HFFc6 (cell line): Measurements from ENCODE around the gene MMP24. TPM values are rescaled to one million over a fixed set of nuclear protein-coding genes. Genes with fewer than 3 reads are reported as not detected.

Experiments used
- DNase-seq: peaks from one replicate; pipeline ENCODE4 v3.0.0-alpha.2; 2018
- H3K27ac Mint-ChIP-seq: 2 replicates; pipeline ENCODE4 v1.8.0; 2020; ENCODE audit warnings: mild to moderate bottlenecking, mixed read lengths
- H3K27me3 Mint-ChIP-seq: 2 replicates; pipeline ENCODE4 v1.8.0; 2021; ENCODE audit warnings: mild to moderate bottlenecking, moderate library complexity, mixed read lengths; ENCODE audit not compliant: insufficient read depth
- H3K36me3 Mint-ChIP-seq: 2 replicates; pipeline ENCODE4 v1.8.0; 2021; ENCODE audit warnings: low read depth, mixed read lengths
- H3K4me1 Mint-ChIP-seq: 2 replicates; pipeline ENCODE4 v1.8.0; 2020; ENCODE audit warnings: low read depth, mixed read lengths
- H3K4me3 Mint-ChIP-seq: 2 replicates; pipeline ENCODE4 v1.8.0; 2020; ENCODE audit warnings: mild to moderate bottlenecking, moderate library complexity, mixed read lengths
- H3K9me3 Mint-ChIP-seq: 2 replicates; pipeline ENCODE4 v1.8.0; 2020; ENCODE audit warnings: mild to moderate bottlenecking, mixed read lengths
- CTCF ChIP-seq: fragments of 200-600 bp; sonication (generic); IDR thresholded peaks from 2 replicates; pipeline ENCODE4 v1.5.0; 2021; ENCODE audit warnings: antibody characterized with exemption, mild to moderate bottlenecking
- total RNA-seq, 6 experiments: library from RNA; stranded (reverse); fragmentation: NEBNext Ultra II Directional; extraction: Animal tissue kit (Norgen Biotek cat#: 25700); gene quantifications; 2 replicates in 1 of 6; 3 replicates in 5 of 6; pipeline ENCODE4 v1.2.3, GENCODE V29; 2021

The MMP24 gene
- total RNA-seq, 6 experiments from 2014 or later: 0.48 to 1.2 (median 0.65) TPM

DNA sequence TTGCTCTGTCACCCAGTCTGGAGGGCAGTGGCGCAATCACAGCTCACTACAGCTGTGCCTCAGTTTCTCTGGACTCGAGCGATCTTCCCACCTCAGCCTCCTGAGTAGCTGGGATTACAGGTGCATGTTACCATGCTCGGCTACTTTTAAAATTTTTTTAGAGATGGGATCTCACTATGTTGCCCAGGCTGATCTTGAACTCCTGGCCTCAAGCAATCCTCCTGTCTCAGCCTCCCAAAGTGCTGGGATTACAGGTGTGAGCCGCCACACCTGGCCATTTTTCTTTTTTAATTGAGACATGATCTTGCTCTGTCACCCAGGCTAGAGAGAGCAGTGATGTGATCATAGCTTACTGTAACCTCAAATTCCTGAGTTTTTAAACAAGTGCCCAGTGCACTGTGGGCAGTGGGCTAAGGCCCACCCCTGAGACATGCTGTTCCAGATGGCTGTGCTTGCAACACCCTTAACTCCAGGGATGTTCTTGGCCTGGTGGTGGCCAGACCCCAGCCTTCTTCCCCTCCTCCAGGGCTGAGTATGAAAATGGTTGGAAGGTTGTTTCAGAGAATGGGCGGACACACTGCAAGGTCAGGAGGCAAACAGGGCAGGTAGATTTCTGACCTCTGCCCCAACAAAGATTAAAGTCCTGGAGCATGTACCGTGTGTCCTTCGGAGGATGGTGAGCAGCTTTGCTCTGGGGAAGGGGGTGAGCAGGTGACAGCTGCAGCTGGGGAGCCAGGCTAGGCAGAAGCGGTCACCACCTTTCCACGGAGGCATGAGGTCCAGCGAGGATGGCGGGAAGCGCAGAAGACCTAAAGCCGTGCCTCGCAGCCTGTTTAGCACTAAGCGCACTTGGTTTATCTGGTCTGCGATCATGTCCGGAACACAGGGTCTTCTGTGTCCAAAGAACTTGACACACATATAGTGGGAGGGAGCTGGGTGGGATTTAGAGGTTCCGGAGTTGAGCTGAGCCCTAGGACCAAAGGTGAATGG is 67.1 kb downstream of the MMP24 start:
- DNase-seq: no peak
- Mint-ChIP-seq H3K9me3 (no peaks in the 10 kb centered on the region), H3K4me3 (no peak overlapping the region), H3K4me1 (peaks cover 7% of the 10 kb centered on the region), H3K27ac (no peak overlapping the region), H3K36me3 (no peaks in the 10 kb centered on the region), H3K27me3 (peaks cover 14% of the 10 kb centered on the region)
- TF ChIP-seq CTCF: no peak

- H3K9me3 Mint-ChIP-seq: no peaks in the 10 kb centered on the region
- DNase-seq: no peak
- H3K27me3 Mint-ChIP-seq: peaks cover 14% of the 10 kb centered on the region
- H3K27ac Mint-ChIP-seq: no peak overlapping the region
- no peaks in the 10 kb centered on the region for H3K36me3 Mint-ChIP-seq
- H3K4me3 Mint-ChIP-seq: no peak overlapping the region
- no peak for TF ChIP-seq CTCF
- peaks cover 7% of the 10 kb centered on the region for H3K4me1 Mint-ChIP-seq
Observed at GRCh38 chr20:35294293-35294685, 67.8 kb downstream of the MMP24 start.

DNA sequence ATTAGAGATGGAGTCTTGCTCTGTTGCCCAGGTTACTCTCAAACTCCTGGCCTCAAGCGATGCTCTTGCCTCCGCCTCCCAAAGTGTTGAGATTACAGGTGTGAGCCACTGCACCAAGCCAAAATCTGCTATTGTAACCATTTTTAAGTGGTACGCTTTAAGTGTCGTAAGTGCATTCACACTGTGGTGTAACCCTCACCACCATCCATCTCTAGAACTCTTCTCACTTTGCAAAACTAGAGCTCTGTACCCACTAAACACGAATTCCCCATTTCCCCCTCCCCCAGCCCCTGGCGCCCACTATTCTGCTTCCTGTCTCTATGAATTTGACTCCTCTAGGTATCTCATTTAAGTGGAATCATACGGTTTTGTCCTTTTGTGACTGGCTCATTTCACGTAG is 68.6 kb downstream of the MMP24 start:
- no peak overlapping the region for H3K27ac Mint-ChIP-seq
- no peak for TF ChIP-seq CTCF
- H3K9me3 Mint-ChIP-seq: no peaks in the 10 kb centered on the region

GRCh38 chr20:35295674-35296073 is 69.2 kb downstream of the MMP24 start:
- no peak for DNase-seq
- Mint-ChIP-seq H3K27me3 (peaks cover 13% of the 10 kb centered on the region), H3K4me3 (no peak overlapping the region), H3K27ac (no peak overlapping the region), H3K9me3 (no peaks in the 10 kb centered on the region), H3K36me3 (no peaks in the 10 kb centered on the region), H3K4me1 (peaks cover 7% of the 10 kb centered on the region)
- TF ChIP-seq CTCF: no peak

More for the DNA sequence above, 68.6 kb downstream of the MMP24 start:
- Mint-ChIP-seq H3K36me3 (no peaks in the 10 kb centered on the region), H3K4me3 (no peak overlapping the region), H3K4me1 (peaks cover 7% of the 10 kb centered on the region), H3K27me3 (peaks cover 14% of the 10 kb centered on the region)
- no peak for DNase-seq

GRCh38 chr20:35296101-35296554 is 69.6 kb downstream of the MMP24 start:
- no peak overlapping the region for H3K27ac Mint-ChIP-seq
- DNase-seq: no peak
- H3K27me3 Mint-ChIP-seq: peaks cover 13% of the 10 kb centered on the region
- no peaks in the 10 kb centered on the region for H3K36me3 Mint-ChIP-seq
- peaks cover 8% of the 10 kb centered on the region for H3K4me1 Mint-ChIP-seq
- no peak overlapping the region for H3K4me3 Mint-ChIP-seq
- H3K9me3 Mint-ChIP-seq: no peaks in the 10 kb centered on the region
- TF ChIP-seq CTCF: no peak
